OCI-LY3 (cell line): ENCODE data around the gene NAA20.

Experiments used
- H2AFZ ChIP-seq: fragments of 200-600, 300-600 bp; shearing (Covaris generic); 2 replicates; pipeline ENCODE4 v1.6.0; 2014; ENCODE audit warnings: antibody characterized with exemption, low read depth, low read length
- H3K27ac ChIP-seq: fragments of 200-600, 300-600 bp; sonication (generic); 2 replicates; pipeline ENCODE4 v1.5.1; 2014; ENCODE audit warnings: mild to moderate bottlenecking, low read length, moderate library complexity, mixed read lengths
- H3K27me3 ChIP-seq: fragments of 200-600, 300-600 bp; sonication (generic); 2 replicates; pipeline ENCODE4 v1.6.1; 2014; ENCODE audit warnings: low read depth, low read length, mixed read lengths
- H3K36me3 ChIP-seq: fragments of 200-600, 300-600 bp; sonication (generic); replicated peaks from 2 replicates; pipeline ENCODE3; 2014; ENCODE audit warnings: low read depth, low read length, mixed read lengths
- H3K4me1 ChIP-seq: fragments of 300-600, 200-600 bp; sonication (generic); 2 replicates; pipeline ENCODE4 v1.6.1; 2014; ENCODE audit warnings: low read length, mixed read lengths
- H3K4me2 ChIP-seq: fragments of 200-600, 300-600 bp; sonication (generic); 2 replicates; pipeline ENCODE4 v1.6.1; 2014; ENCODE audit warnings: low read length, mixed read lengths
- H3K4me3 ChIP-seq: fragments of 300-600, 200-600 bp; sonication (generic); 2 replicates; pipeline ENCODE4 v1.5.1; 2014; ENCODE audit warnings: antibody characterized with exemption, mild to moderate bottlenecking, low read length, moderate library complexity
- H3K79me2 ChIP-seq: fragments of 300-600, 200-600 bp; shearing (Covaris generic); 2 replicates; pipeline ENCODE4 v1.6.1; 2014; ENCODE audit warnings: mild to moderate bottlenecking, low read length, mixed read lengths
- H3K9ac ChIP-seq: fragments of 300-600, 200-600 bp; shearing (Covaris generic); 2 replicates; pipeline ENCODE4 v1.6.0; 2014; ENCODE audit warnings: mild to moderate bottlenecking, low read length, moderate library complexity
- H3K9me3 ChIP-seq: fragments of 200-600, 300-600 bp; shearing (Covaris generic); 2 replicates; pipeline ENCODE4 v1.6.1; 2014; ENCODE audit warnings: low read length, mixed read lengths; ENCODE audit not compliant: insufficient read depth
- H4K20me1 ChIP-seq: fragments of 200-600, 300-600 bp; sonication (generic); 2 replicates; pipeline ENCODE4 v1.6.1; 2016; ENCODE audit warnings: low read length, mixed read lengths; ENCODE audit not compliant: insufficient read depth
- EZH2phosphoT487 ChIP-seq: fragments of 200-600 bp; shearing (Covaris generic); IDR thresholded peaks from 2 replicates; pipeline ENCODE4 v1.6.1; 2018; ENCODE audit warnings: antibody characterized with exemption, mixed run types, low read depth
- TF ChIP-seq, protein P1 (sequence below): fragments of 200-600, 300-600 bp; sonication (generic); IDR thresholded peaks from 2 replicates; pipeline ENCODE4 v1.5.1; 2014; ENCODE audit warnings: antibody characterized with exemption, low read length, low read depth

The NAA20 gene, protein sequence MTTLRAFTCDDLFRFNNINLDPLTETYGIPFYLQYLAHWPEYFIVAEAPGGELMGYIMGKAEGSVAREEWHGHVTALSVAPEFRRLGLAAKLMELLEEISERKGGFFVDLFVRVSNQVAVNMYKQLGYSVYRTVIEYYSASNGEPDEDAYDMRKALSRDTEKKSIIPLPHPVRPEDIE

GRCh38 chr20:20017001-20017843 lies at the start of gene NAA20:
Gene NAA20 (plus strand): TSS chr20:20017362. CDS start chr20:20017397, 35 bp downstream.
- Histone ChIP-seq H3K4me2 (peak within 1 kb of the TSS; percentile 76), H3K36me3 (peaks cover 7% of the 10 kb centered on the region), H3K27me3 (no peaks in the 10 kb centered on the region), H2AFZ (peak within 1 kb of the TSS; percentile 31), H3K4me1 (peaks cover 24% of the 10 kb centered on the region), H3K4me3 (peak within 1 kb of the TSS; percentile 87), H3K9ac (peak within 1 kb of the TSS; percentile 74), H3K27ac (peak within 1 kb of the TSS; percentile 14), H3K79me2 (peaks cover 51% of the 10 kb centered on the region), H3K9me3 (no peaks in the 10 kb centered on the region), H4K20me1 (peaks cover 21% of the 10 kb centered on the region)
- no peak for TF ChIP-seq EZH2phosphoT487
- TF ChIP-seq, protein P1, sequence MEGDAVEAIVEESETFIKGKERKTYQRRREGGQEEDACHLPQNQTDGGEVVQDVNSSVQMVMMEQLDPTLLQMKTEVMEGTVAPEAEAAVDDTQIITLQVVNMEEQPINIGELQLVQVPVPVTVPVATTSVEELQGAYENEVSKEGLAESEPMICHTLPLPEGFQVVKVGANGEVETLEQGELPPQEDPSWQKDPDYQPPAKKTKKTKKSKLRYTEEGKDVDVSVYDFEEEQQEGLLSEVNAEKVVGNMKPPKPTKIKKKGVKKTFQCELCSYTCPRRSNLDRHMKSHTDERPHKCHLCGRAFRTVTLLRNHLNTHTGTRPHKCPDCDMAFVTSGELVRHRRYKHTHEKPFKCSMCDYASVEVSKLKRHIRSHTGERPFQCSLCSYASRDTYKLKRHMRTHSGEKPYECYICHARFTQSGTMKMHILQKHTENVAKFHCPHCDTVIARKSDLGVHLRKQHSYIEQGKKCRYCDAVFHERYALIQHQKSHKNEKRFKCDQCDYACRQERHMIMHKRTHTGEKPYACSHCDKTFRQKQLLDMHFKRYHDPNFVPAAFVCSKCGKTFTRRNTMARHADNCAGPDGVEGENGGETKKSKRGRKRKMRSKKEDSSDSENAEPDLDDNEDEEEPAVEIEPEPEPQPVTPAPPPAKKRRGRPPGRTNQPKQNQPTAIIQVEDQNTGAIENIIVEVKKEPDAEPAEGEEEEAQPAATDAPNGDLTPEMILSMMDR: peak; percentile 51

DNA sequence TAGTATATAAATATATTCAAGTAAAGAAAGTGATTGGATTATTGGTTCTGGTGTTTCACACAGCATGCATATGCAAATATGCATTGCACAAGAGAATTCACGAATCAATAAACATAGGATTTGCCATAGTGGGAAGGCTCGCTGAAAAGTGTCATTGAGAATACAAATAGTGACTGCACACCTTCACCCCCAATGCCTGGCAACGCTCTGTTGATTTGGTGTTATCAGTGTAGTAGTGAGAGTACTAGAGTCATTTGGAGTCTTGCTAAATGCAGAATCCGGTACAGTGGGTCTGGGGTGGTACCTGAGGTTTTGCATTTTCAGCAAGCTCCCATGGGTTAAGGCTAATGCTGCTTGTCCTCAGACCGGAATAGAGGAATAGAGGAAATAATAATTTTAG lies 49.7 kb upstream of the NAA20 start:
- no peak overlapping the region for H3K27ac ChIP-seq
- H3K79me2 ChIP-seq: no peaks in the 10 kb centered on the region
- H3K4me2 ChIP-seq: no peak overlapping the region
- H3K27me3 ChIP-seq: no peaks in the 10 kb centered on the region
- no peaks in the 10 kb centered on the region for H3K36me3 ChIP-seq
- H3K9me3 ChIP-seq: no peaks in the 10 kb centered on the region
- peaks cover 6% of the 10 kb centered on the region for H3K4me1 ChIP-seq
- H2AFZ ChIP-seq: no peak overlapping the region
- TF ChIP-seq, protein P1: no peak
- no peak for TF ChIP-seq EZH2phosphoT487
- no peaks in the 10 kb centered on the region for H4K20me1 ChIP-seq
- H3K4me3 ChIP-seq: no peak overlapping the region
- no peak overlapping the region for H3K9ac ChIP-seq

- TF ChIP-seq EZH2phosphoT487: no peak
- TF ChIP-seq, protein P1: no peak
- Histone ChIP-seq H3K27me3 (no peaks in the 10 kb centered on the region), H3K4me2 (no peak overlapping the region)
Measured at GRCh38 chr20:19968028-19968427, 49.1 kb upstream of the NAA20 start.

GRCh38 chr20:19968466-19969073 lies 48.6 kb upstream of the NAA20 start:
- H4K20me1 ChIP-seq: no peaks in the 10 kb centered on the region
- H3K4me3 ChIP-seq: no peak overlapping the region
- H3K4me2 ChIP-seq: no peak overlapping the region
- no peaks in the 10 kb centered on the region for H3K27me3 ChIP-seq
- no peak for TF ChIP-seq EZH2phosphoT487
- H3K4me1 ChIP-seq: peaks cover 5% of the 10 kb centered on the region
- no peak overlapping the region for H3K27ac ChIP-seq
- H3K9me3 ChIP-seq: no peaks in the 10 kb centered on the region
- H3K9ac ChIP-seq: no peak overlapping the region
- no peaks in the 10 kb centered on the region for H3K36me3 ChIP-seq
- no peak overlapping the region for H2AFZ ChIP-seq
- no peaks in the 10 kb centered on the region for H3K79me2 ChIP-seq

More at GRCh38 chr20:19968028-19968427, 49.1 kb upstream of the NAA20 start:
- Histone ChIP-seq H3K9me3 (no peaks in the 10 kb centered on the region), H3K79me2 (no peaks in the 10 kb centered on the region), H3K9ac (no peak overlapping the region), H2AFZ (no peak overlapping the region), H3K27ac (no peak overlapping the region), H3K4me3 (no peak overlapping the region), H3K4me1 (peaks cover 5% of the 10 kb centered on the region), H3K36me3 (no peaks in the 10 kb centered on the region), H4K20me1 (no peaks in the 10 kb centered on the region)
